ENCODE measurements around the gene PLA2G6.

Gene PLA2G6

GRCh38 chr22:38072322-38073149, 109.1 kb downstream of the PLA2G6 start:
- no peak for DNase-seq (ENCODE audit: low read depth)

GRCh38 chr22:38071421-38072321, 110.0 kb downstream of the PLA2G6 start:
- no peak for DNase-seq (ENCODE audit: low read depth)

- DNase-seq (ENCODE audit: low read depth), result no peak
Observed at GRCh38 chr22:38070250-38070921, 111.2 kb downstream of the PLA2G6 start.

GRCh38 chr22:38069372-38070249, 112.0 kb downstream of the PLA2G6 start:
- no peak for DNase-seq (ENCODE audit: low read depth)

- DNase-seq (ENCODE audit: low read depth), result no peak
Observed at GRCh38 chr22:38068641-38069371, 112.8 kb downstream of the PLA2G6 start.

- DNase-seq (ENCODE audit: low read depth), result no peak
Observed at GRCh38 chr22:38067761-38068360, 113.8 kb downstream of the PLA2G6 start.

- no peak for DNase-seq (ENCODE audit: low read depth)
Observed at GRCh38 chr22:38067028-38067415, 114.6 kb downstream of the PLA2G6 start.

GRCh38 chr22:38066381-38067027, 115.1 kb downstream of the PLA2G6 start:
- DNase-seq (ENCODE audit: low read depth), result no peak

- no peak for DNase-seq (ENCODE audit: low read depth)
Observed at GRCh38 chr22:38065539-38065938, 116.1 kb downstream of the PLA2G6 start.

- no peak for DNase-seq (ENCODE audit: low read depth)
Observed at GRCh38 chr22:38062791-38063190, 118.8 kb downstream of the PLA2G6 start.
